Amniotic stem cell (primary cell): ENCODE data around the gene PTPRE.

Experiments used
- DNase-seq: peaks from one replicate; lab custom pipeline; 2025; lab: John Stamatoyannopoulos, UW

The PTPRE gene

DNA sequence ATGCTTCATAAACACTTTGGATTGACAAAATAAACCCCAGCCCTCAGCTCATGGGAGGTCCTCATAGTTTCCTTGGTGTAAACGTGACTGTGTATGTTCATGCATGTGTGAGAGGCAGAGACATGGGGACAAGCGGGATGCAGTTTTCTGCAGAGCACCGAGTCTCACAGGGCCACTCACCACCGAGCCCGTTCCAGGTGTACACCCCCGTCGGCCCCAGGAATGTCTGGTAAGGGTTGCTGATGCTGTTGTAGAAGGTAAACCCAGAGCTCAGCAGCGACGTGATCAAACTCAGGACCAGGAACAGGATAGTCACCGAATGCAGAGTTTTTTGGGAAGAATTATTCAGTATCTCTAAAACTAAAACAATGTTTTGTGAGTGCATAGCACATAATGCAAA, 23.4 kb upstream of the PTPRE start:
- no peak for DNase-seq

GRCh38 chr10:127884501-127884900, 22.4 kb upstream of the PTPRE start:
- no peak for DNase-seq

DNA sequence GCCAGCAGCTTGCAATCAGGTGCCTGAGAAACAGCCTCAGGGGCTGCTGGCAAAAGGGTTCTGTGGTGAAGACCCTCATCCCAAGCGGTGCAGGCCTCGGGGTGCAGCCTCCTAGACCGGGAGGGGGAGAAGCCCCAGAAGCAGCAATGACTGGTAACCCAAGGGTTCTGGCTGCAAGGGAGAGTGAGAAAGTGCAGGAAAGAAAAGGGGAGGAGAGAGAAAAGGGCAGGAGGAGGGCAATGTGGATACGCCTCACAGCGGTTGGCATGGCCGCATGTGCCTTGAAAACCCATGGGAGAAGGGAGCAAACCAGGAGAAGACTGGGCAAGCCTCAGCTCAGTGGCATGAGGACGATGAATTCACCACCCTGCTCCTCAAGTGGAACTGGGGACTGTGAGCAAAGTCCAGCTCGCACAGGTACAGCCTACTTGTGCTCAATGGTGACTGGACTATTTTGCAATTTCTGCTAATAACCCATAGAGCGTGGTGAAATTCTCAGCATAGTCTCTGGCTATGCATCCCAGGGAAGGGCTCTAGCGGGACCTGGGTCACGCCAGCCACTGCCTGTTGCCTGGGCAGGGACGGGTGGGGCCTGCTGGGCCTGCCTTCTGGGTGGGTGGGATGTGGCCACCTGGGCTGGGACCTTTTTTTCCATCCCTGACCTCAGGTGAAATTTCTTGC, 20.4 kb upstream of the PTPRE start:
- no peak for DNase-seq

DNA sequence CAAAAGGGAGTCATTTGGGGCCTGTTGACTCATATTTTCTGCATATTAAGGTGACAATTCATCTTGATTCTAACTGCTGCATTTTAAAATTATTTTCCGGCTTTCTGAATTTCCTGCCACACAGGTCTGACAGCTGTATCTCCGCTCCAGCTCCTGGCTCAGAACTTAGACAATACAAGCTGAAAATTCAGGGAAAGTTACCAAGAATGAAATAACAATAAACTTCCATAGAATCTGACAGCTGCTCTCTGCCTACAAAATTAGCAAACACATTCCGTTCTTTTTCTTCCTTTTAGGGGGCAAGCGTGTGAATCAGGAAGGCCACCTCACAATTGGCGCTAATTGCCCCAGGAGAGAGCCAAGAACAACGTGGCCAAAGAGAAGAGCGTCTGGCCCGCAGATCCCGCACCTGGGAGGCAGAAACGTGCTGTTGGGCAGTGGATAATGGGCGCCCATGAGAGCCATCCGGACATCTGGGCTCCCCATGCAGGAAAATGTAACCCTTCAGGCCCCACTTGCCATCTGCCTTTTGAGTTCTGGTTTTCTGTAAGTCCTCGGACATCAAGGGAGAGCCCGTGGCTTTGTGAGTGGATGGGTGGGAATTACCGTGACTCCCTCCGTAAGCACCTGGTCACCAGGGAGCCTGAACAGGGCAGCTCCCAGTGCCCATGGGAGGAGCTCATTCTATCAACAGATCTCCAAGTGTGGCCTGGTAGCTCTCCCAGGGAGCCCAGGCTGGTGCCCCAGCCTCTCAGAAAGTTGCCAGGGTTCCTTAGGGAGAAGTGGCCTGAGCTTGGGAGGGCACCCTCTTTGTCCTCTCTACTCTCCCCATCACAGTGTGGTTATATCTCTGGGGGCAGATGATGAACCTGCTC, 19.1 kb upstream of the PTPRE start:
- no peak for DNase-seq

GRCh38 chr10:127888521-127889312, 18.2 kb upstream of the PTPRE start:
- DNase-seq, result no peak

DNA sequence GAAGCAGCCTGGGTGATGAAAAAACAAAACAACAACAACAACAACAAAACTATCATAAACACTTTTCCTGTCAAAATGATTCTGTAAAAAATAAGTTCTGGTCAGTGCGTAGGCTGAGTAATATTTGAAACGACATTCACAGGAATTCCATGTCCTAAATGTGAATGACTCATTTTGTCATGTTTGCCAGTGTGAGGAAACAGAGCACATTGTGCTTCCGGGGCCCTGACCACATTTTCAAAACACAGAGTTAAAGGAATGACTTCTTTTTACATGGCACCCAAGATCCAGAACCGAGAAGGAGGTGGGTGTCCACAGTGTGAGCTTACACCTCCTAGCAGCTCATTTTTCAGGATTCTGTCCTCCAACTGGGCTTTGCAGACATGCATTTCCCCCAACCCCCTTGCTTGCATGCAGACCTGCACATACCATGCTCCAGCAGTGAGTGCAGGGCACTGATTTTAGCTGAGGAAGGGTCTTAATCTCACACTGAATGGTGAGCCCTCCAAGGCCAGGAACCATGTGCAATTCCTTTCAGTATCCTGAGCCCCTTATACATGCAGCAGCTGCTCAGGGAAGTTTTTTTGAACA, 17.2 kb upstream of the PTPRE start:
- DNase-seq, result no peak

DNA sequence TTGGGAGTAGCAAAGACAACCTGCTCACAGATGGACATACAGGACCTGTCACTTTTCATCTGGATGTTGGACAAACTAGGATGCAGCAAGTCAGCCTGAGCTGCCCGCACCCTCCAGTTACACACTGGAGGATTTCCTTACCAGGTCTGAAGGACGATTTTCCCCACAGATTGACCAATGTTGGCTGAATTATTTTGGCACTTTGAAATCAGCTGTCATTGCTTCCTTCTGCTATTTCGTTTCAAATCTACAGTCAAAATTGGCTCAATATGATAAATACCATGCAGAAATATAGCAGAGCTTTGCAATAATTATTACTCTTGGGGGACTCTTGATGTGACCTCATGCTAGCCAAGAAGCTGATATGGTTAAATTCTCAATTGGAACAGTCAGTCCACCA, 16.7 kb upstream of the PTPRE start:
- no peak for DNase-seq

- DNase-seq, result no peak
These were observed 16.0 kb upstream of the PTPRE start for GRCh38 chr10:127890832-127891334.

DNA sequence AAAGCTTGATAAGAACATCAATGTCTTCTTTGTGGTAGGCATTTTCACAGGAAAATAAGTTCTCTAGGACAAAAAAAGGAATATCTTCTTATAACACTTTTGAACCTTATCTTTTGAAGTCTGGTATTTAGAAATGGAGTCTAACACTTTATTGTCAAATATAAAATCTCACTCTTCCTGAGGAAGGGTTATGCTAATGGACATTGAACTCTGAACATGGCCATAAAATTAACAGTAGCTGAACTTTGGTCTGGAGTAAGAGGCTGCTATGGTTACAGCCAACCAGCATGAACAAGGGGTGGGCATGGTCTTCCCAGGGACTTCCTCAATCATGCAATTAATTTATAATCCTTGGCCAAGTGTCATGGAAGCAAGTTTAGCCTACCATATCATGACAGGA, 14.2 kb upstream of the PTPRE start, which contains the start of gene CLRN3:
Gene CLRN3, minus strand, starts transcription at position 199 of the 400 bp plus-strand sequence. Its CDS starts 157 bp downstream, at position 42.
- DNase-seq, result no peak

GRCh38 chr10:127894146-127894545, 12.8 kb upstream of the PTPRE start:
- no peak for DNase-seq

- no peak for DNase-seq
These were observed 10.3 kb upstream of the PTPRE start for GRCh38 chr10:127896590-127896989.

- no peak for DNase-seq
These were observed 9.7 kb upstream of the PTPRE start for GRCh38 chr10:127897177-127897576.

DNA sequence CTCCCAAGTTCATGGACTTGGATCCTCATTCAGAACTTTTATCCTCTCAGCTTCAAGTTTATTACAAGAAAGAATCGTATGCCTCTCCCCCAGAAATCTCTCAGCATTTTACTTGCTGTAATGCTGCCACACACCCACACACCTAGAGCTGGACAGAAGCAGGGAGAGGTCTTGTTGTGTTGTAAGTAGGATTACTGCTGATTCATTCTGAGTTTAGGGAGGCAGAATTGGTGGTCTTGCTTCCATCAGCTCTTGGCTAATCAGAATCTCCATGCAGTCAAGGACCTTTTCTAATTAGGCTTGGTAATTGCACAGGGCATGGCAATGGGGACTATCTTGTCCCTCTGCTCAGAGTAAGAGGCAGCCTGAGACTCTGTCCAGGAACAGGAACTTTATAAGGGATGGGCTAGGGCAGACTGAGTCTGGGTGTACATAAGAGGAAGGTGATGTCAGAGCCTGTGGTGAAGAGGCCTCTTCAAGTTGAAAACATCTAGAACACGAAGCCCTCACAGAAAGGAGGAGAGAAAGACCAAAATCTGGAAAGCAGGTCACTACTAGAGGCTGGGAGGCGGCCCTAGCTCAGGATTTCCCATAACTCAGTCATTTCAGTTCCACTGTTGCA, 7.0 kb upstream of the PTPRE start:
- DNase-seq, result no peak

- DNase-seq, result no peak
These were observed 3.1 kb upstream of the PTPRE start for GRCh38 chr10:127903789-127904188.

- no peak for DNase-seq
These were observed 2.4 kb upstream of the PTPRE start for GRCh38 chr10:127904311-127905000.

GRCh38 chr10:127905001-127905847, 1.7 kb upstream of the PTPRE start:
- no peak for DNase-seq

GRCh38 chr10:127905848-127906261, 1.0 kb upstream of the PTPRE start:
- no peak for DNase-seq

DNA sequence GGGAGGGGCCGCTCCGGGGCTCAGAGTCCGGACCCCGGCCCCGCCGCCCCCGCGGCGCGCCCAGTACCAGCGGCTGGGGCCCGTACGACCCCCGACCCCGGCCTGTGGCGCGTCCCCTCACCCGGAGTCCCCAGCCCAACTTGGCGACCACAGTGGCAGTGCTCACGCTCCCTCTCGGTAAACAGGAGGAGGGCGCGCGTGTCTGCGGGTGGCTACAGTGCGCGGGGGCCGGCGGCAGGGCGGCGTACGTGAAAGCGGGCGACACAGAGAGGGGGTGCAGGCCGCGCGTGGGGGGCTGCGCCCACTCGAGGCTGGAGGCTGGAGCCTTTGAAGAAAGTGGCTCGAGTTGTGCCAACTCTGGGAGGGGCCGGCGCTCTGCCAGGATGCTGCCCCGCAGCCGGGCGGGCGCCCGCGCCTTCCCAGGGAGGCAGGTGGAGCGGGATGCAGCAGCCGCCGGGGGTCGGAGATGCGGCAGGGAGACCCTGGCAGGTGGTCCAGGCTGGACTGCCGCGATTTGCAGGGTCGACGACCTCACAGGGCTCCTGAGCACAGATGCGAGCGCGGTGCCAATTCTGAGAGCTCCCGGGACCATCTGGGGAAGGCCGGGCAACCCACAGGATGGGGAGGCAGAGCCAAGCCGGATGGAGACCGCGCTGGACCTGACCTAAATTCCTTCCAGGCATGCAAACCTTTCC, 655 bp downstream of the PTPRE start:
- DNase-seq, result no peak
